ENCODE data around the gene UBB. TPM values are rescaled to one million over a fixed set of nuclear protein-coding genes. Genes with fewer than 3 reads are reported as not detected.
"Not testable (repeated sequence)": the region's sequence is repeated elsewhere in the genome, so short reads cannot be mapped to it uniquely, and the experiment has no call there.

Gene UBB
- total RNA-seq, 1 experiment from 2014 or later, result 2,378 TPM

DNA sequence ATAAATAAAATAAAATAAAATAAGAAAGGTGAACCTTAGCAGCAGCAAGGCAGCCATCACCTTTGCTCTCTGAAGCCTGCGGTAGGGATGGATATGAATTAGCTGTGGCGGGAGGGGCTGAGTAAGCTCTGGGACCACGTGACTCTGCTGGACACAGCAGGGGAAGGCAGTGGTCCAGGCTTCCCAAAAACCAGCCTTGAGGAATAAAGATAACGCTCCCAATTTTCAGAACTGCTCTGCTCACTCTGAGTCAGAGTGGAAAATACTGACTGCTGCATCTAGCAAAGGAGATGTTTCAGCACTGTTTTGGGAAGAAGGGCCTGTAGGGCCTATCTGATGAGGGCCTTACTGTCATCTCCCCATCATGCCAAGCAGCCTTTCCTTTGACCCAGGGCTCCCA lies 15.0 kb downstream of the UBB start:
- POLR2A ChIA-PET; H3K4me3 ChIP-seq (replicated peaks in 1 of 2; ENCODE audit: low read depth in 1 of 2, low read length in 2 of 2); CTCF ChIA-PET; H3K27ac ChIP-seq (ENCODE audit: low read depth, low read length); intact Hi-C loops (cut with micrococcal nuclease); H3K4me1 ChIP-seq (ENCODE audit: control insufficient read depth in 1 of 2, insufficient read depth in 2 of 2, low read length in 2 of 2); H2AFZ ChIP-seq (ENCODE audit: low read depth, low read length, poor library complexity, severe bottlenecking); H3K9me2 ChIP-seq (ENCODE audit: insufficient read depth); BruUV-seq (replicated peaks); DNase-seq (ENCODE audit: low read depth, low spot score); H3K27me3 ChIP-seq (ENCODE audit: insufficient read depth, low read length); H3K4me2 ChIP-seq (ENCODE audit: low read length); H3K79me2 ChIP-seq (ENCODE audit: insufficient read depth, low read length); H4K20me1 ChIP-seq (ENCODE audit: insufficient read depth); ATAC-seq; H3K9me3 ChIP-seq (ENCODE audit: control insufficient read depth in 1 of 2, insufficient read depth in 1 of 2, low read depth in 1 of 2, low read length in 2 of 2); H3K9ac ChIP-seq (ENCODE audit: low read length); H3K36me3 ChIP-seq (ENCODE audit: control insufficient read depth in 1 of 2, insufficient read depth in 2 of 2, low read length in 2 of 2); RAD21 ChIA-PET (ENCODE audit: low non-redundant PET in 1 of 2, low total read pairs in 2 of 2, uncharacterized antibody in 2 of 2, unreplicated experiment in 2 of 2): not testable (repeated sequence)

DNA sequence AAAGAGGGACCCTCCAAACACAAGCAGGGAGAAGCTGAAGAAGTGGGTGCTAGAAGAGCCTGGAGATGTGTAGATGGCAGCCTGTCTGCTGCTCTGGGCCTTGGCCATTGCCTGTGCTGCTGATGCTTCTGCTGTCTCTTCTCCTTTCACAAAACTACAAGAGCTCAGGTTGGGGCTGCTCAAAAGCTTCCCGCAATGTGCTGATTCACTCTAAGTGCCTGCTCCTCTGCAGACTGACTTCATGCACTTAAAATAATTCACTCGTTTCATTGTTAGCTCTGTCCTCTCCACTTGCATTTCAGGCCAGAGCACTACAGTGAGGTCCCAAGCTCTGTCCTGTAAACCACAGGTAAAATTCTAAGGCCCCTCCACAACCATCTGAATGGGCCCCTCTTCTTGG lies 15.8 kb downstream of the UBB start:
- H3K79me2 ChIP-seq (ENCODE audit: insufficient read depth, low read length); POLR2A ChIA-PET; DNase-seq (ENCODE audit: low read depth, low spot score); H3K27me3 ChIP-seq (ENCODE audit: insufficient read depth, low read length); ATAC-seq; H3K4me1 ChIP-seq (ENCODE audit: control insufficient read depth in 1 of 2, insufficient read depth in 2 of 2, low read length in 2 of 2); CTCF ChIA-PET; H3K36me3 ChIP-seq (ENCODE audit: control insufficient read depth in 1 of 2, insufficient read depth in 2 of 2, low read length in 2 of 2); H3K9me3 ChIP-seq (ENCODE audit: control insufficient read depth in 1 of 2, insufficient read depth in 1 of 2, low read depth in 1 of 2, low read length in 2 of 2); H3K27ac ChIP-seq (ENCODE audit: low read depth, low read length); H2AFZ ChIP-seq (ENCODE audit: low read depth, low read length, poor library complexity, severe bottlenecking); RAD21 ChIA-PET (ENCODE audit: low non-redundant PET in 1 of 2, low total read pairs in 2 of 2, uncharacterized antibody in 2 of 2, unreplicated experiment in 2 of 2); H3K9me2 ChIP-seq (ENCODE audit: insufficient read depth); H3K4me3 ChIP-seq (replicated peaks in 1 of 2; ENCODE audit: low read depth in 1 of 2, low read length in 2 of 2); BruUV-seq (replicated peaks); intact Hi-C loops (cut with micrococcal nuclease); H3K9ac ChIP-seq (ENCODE audit: low read length); H4K20me1 ChIP-seq (ENCODE audit: insufficient read depth); H3K4me2 ChIP-seq (ENCODE audit: low read length): not testable (repeated sequence)
